Stimulated activated CD4-positive, alpha-beta T cell treated with anti-CD3 and anti-CD28 coated beads, Interleukin-1b, Interleukin-23, amount 100 ng/mL, for 24 hours (primary cell): ENCODE data around the gene AOPEP.

Experiments
- DNase-seq, 4 experiments: peaks; one replicate each; pipeline ENCODE4 v3.0.0-alpha.2; 2020; ENCODE audit warnings: low read depth in 4 of 4, low spot score in 1 of 4

Gene AOPEP

DNA sequence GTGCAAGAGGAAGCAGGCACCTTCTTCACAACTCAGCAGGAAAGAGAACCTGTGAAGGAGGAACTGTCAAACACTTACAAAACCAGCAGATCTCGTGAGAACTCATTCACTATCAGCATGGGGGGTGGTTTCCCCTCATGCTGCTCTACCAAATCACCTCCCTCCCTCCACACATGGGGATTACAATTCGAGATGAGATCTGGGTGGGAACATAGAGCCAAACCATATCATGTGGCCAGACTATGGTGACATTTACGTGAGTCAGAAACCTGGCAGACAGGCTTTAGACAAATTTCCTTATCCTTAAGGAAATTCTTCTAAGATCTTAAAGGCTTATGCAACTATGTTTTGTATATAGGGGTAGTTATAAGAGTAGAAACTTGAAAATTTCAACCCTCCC is 8.7 kb upstream of the AOPEP start:
- no peak for DNase-seq

DNA sequence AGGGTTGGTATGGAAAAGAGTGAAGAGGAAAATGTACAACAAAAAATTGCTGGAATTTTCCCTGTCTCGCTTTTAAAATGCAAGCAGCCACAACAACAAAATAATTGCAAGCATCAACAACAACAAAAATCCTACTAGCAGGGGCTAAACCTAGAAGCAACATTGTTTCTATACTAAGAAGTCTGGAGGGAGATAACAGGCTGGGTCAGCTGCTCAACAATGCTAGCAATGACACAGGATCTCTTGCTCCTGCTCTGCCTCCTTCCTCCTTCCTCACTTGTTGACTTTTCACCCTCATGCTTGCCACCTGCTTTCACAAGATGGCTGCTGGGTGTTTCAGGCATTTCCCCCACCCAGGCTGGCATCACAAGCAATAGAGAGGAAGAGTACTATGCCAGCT is 7.6 kb upstream of the AOPEP start:
- DNase-seq = no peak

DNA sequence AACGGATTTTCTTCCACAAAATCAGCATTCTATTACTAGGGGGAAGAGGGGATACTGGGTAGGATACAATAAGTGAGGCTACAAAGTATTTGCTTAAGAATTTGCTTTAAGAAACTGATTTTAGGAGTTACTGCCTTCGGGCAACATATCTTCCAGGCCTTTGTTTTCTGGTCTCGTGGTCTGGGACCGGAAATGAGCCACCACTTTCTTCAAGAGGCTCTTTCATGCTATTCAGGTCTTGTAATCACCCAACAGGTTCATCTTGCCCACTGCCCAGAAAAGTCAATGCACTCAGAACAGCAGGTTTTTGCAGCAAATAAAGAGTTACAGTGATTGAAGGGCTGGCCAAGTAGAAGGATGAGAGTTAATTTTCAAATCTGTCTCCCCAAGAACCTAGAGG is 6.6 kb upstream of the AOPEP start:
- DNase-seq = no peak

DNA sequence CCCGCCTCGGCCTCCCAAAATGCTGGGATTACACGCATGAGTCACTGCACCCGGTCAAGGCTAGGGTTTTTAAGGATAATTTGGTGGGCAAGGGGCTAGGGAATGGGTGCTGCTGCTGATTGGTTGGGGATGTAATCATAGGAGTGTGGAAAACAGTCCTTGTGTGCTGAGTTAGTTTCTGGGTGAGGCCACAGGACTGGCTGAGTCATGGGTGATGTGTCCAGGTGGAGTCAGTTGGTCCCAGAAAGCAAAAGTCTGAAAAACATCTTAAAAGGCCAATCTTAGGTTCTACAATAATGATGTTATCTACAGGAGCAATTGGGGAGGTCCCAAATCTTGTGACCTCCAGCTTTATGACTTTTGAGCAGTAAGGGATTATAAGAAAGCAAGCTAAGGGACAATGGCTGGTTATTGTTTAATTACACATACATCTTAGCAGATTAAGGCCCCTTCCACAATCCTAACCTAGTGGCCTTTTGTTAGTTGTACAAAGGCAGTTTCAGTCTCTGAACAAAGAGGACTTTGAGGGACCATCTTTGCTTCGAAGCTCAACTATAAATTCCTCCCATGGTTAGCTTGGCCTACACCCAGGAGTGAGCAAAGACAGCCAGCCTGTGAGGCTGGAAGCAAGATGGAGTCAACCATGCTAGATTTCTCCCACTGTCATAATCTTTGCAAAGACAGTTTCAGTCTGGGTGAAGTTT is 5.5 kb upstream of the AOPEP start:
- DNase-seq = no peak

DNA sequence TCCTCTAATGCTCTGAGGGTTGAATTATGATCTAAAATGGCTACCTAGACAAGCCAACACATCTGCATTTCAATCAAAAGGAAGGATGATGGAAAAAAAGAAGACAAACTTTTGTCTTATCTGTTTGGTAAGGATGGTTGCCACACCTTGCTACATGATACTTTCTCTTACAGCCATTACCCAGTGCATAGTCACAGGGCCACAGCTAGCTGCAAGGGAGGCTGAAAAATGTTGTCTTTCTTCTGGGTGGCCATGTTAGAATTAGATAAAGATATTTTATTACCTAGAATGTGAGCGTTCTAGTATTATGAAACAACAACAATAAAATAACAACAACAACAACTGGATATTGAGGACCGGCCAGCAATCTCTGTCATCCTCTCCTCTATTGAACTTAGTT is 4.7 kb upstream of the AOPEP start:
- no peak for DNase-seq

DNA sequence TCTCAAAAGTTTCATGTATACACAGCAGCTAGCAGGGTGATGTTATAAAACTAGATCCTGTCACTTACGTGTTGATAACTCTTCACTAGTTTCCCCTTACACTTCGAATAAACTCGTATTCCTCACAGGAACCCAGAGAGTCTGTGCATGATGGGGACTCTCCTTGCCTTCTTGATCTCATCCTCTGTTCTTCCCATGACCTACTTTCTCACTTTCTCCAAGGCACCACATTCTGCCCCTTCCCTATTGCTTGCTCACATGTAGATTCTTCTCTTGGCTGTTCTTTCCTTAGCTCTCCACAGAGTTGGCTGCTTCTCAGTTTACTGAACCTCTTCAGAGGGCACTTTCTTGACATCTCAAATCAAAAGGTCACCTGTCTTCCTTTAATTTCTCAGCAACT is 1.2 kb upstream of the AOPEP start:
- no peak for DNase-seq

DNA sequence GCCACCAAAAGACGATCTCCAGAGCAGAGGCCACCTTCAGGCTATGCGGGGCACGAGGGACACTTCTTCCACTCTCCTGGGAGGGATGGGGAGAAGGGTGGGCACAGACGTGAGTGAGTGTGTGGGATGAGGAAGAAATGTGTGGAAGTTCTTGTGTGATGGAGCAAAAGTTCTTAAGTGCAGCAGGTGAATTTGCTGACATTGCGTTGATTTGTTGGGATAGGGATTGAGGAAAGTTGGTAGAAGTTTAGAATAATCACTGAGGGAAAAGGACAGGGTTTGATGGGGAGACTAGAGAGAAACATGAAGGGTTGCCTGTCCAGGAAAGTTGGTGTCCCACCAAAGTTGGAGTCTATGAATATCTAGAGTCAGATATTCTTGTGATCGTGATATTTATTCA is 2.2 kb downstream of the AOPEP start:
- DNase-seq = no peak

DNA sequence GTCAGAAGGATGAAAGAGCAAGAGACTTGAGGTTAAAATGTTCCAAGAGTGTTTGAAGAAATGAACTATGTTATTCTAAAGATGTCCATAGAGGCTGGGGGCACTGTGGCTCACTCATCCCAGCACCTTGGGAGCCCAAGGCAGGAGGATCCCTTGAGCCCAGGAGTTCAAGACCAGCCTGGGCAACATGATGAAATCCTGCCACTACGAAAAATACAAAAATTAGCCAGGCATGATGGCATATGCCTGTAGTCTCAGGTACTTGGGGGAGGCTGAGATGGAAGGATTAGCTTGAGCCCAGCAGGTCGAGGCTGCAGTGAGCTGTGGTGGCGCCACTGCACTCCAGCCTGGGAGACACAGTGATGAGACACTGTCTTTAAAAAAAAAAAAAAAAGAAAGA is 2.7 kb downstream of the AOPEP start:
- no peak for DNase-seq

DNA sequence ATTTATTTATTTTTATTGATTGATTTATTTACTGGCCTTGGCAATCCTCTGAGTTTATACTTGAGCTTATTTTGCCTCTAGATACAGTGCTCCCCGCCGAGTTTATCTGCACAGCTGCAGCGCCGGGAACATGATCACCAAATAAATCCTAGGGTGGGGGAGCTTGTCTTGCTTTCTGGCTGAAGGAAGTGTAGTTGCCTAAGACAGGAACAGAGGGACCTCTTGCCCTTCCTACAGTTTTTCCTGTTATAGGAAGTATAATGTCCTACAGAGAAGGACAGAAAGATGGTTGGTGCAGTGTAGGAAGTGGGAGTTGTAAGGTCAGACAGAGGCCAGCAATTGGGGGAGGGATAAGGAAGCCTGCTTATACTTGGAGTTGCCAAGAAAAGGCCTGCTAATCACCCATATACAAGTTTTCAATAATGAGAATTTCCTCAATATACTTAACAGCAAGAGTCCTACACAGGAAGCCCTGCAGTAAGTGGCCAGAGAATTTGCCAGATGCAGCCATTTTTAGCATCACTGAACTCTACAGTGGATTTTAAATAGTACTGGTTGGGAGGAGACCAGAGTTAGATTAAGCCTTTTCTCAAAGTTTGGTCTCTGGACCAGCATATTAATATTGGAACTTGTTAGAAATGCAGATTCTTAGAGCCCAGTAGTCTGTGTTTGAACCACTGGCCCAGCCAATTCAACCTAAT is 7.7 kb downstream of the AOPEP start:
- no peak for DNase-seq

DNA sequence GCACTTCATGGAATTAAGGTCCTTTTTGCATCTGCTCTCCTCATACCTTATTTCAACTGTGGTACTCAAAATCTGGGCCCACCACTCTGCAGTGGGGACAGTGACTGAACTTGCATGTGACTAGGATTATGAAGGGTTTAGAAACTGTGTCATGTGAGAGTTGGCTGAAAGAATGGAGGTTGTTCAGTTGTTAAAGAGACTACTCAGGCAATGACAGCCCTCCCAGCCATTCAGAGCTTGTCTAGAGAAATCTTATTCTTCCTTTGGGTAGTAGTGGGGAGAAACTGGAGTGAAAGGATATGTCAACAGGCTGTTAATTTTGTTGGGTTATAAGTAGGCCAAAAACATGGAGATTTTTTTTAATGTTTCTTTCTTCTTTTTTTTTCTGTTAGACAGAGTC is 10.3 kb downstream of the AOPEP start:
- no peak for DNase-seq

DNA sequence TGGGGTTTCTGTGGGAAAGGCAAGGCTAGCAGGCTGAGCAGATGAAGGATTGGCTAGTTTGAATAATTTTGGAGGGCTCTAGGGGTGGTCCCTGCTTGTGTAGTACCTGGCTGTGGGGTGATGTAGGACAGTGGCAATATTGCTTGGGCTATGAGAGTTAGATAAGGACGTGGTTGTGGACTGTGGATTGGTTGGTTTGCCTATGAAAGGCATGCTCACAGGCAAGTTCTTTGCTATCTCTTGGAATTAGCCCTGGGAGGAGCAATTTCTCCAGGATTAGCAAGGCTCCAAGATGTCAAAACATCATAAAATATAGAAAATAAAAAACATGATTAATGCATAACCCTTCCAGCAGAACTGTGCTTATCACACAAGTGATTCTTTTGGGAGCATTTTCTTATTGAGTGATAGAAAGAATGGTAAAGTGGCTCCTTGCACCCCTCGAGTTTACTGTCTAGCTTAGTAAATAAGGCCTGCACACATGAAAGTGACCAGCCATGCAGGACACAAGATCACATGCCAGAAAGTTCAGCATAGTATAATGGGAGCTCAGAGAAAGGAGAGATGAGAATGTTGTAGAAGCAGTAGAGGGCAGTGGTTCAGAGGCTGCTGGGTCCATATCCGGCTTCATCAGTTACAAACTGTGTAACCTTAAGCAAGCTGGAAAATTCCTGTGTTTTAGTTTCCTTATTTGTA is 13.8 kb downstream of the AOPEP start:
- no peak for DNase-seq

DNA sequence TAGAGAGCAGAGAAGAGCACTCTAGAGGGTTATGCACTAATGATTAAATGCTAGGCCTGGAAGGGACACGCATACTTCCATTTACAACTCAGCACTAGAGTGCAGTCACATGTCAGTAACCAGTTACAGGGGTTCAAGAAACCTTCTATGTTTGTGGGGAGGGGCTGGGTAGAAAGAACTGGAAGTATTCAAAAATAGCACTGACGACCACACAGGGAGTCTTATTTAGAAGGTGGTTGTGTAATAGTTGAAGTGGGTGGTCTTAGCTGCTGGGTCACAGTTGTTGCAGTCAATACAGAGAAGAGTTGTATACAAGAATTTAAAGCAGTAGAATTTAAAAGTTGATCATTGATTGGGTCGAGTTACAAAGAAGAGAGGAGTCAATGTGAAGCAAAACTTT is 15.4 kb downstream of the AOPEP start:
- no peak for DNase-seq

DNA sequence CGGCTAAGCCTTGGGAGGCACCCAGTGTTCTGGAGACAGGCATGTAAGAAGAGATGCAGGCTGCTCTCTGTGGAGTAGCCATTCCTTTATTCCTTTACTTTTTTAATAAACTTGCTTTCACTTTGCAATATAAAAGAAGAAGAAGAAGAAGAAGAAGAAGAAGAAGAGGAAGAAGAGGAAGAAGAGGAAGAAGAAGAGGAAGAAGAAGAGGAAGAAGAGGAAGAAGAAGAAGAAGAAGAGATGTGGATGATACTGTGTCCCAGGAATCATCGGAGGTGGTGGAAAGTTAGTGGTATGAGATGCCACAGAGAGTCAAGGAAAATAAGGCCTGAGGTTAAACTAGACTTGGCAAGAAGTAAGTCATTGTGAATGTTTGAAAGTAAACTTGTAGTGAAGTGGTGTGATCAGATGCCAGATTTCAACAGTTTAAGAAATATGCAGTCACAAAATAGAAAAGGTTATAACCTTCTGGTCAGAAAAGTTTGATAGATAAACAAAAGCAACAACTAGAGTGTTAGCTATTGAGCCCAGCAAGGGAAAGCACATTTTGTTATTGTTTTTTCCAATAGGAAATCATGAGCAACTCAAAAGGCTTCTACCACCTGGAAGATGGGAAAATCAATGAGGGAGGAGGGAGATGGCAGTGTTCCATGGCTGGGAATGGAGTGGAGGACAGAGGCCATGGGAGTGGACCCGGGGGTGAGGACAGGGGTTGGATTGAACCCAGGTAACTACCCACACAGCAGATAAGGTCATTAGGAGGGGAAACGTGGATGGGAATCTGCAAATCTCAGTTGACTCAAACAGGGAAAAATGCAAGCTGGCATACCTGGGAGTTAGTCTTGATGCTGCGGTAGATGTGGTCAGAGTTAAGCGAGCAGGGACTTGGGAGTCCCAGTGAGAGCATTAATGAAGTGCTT is 16.8 kb downstream of the AOPEP start:
- no peak for DNase-seq

DNA sequence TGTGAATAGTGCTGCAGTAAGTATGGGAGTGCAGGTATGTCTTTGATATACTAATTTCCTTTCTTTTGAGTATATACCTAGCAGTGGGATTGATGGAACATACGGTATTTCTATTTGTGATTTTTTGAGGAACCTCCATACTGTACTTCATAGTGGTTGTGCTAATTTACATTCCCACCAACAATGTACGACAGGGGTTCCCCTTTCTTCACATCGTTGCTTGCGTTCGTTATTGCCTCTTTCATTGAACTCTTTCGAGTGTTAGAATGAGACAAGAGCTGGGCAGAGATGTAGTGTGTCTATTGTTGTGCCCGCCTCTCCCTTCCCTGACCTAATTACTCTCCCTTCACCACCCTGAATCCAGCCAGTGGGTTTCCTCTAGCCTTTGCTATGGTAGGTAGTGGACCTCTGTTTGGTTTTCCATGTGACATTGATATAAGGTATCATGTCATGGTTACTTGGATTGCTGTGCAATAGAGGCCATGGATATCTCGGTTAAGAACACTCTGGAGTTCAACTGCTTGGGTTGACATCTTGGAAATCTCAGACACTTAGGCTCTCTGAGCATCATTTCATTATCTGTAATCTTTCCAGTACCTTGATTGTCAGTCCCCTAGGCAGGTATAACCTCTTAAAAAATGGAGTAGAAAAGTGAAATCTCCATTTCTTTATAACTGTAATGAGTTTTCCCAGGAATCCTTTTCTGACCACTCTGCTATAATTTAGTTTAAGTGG is 19.5 kb downstream of the AOPEP start:
- no peak for DNase-seq

DNA sequence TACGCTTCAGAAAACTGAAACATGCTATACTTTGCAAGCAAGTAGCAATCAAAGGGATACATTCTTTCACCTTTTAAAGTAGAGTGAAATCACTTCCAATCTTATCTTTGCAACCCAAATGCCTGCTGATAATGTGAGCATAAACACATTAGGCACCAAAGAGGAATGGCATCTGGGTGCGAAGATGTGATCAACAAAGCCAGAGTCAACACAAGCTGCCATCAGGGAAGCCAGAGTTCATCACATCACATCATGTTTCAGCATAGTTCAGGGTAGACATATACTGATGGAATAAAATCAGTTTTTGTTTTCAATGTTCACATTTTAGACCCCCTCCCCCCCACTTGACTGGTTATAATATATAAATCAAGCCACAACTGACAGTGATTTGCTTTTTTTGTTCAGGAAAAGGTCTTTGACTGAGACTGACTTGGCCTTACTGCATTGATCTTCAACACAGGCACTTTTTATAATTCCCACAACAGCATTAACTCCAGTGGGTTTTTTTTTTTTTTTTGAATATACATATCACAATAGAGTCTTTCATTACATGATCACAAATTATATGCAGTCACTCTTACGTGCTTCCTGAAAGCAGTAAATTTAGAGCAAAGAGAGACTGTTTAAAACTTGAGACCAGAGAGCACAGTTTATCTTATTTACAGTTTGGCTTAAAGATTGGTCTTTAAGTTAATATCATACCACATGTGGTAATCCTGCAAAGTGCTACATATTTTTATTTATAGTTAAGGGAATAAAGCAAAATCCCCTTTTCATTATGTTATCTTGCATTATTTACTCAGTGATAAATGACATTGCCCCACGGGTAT is 20.3 kb downstream of the AOPEP start:
- no peak for DNase-seq

DNA sequence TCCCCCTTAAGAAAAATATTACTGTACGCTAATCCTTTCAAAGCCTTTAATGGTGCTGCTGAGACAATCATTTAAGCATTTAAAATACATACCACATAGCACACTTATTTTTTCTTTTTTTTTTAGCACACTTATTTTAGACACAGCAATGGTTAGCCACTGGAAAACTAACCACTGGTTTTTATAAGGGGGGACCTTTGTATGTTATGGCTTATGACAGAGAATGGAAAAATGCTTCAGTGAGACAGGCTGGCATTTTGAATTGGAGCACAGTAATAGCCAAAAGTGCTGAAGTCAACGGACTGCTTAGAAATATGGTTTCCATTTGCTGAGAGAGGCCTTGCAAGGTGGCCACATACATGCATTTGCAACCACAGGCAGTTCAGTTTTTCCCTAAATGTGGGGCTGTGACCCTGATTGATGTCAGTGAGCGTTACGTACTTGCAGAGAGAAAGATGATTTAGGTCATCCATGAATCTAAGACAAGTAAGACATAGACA is 28.5 kb downstream of the AOPEP start:
- no peak for DNase-seq

DNA sequence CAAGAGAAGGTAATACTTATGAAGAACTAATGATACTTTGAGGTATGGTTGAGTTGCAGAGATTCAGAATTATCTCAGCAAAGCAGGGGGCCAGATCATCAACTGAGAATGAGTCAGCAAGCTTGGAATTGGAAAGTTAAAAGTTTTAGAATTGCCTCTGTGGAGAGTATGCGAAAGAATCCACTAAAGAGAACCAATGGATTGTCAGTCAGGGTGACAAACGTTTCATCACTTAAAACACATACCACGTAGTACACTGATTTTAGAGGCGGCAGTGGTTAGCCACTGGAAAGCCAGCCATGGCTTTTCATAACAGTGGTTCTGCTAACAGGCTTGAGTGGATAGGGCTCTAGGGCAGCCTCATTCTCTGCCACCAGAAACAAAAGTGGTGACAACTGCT is 30.7 kb downstream of the AOPEP start:
- DNase-seq = no peak

DNA sequence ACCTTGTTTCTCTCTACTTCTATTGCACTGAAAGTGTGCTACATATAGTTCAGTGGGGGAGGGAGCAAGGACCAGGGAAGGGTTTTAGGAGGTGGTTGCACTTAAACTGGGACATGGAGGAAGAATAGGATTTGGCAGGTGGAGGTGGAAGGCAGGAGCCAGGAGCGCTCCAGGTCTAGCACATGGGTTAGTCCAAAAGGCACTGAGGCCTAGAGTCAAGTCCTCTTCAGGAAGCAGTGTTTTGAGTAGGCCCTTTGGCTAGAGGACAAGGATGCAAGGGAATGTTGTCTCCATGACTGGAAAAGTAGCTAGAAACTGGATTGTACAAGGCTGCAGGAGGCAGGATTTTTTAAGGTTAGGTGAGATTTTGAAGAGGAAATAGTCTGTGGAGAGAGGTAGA is 31.5 kb downstream of the AOPEP start:
- DNase-seq = no peak

DNA sequence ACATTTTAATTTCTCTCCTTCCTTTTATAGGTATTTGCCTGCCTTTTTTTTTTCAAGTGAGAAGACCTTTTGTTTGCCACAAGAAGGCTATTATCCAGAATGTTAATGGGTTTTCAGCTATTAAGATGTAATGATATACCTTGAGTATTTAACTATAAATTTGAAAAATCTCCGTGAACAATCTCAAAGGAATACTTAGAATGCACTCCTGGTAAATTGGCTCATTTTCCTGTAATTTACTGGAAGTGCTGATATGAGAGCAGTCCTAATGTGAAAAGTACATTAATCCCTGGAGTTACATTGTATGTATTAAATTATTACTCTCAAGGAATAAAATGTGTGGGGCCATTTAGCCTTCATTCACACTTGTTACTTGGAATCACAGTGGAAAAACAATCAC is 32.4 kb downstream of the AOPEP start:
- no peak for DNase-seq

DNA sequence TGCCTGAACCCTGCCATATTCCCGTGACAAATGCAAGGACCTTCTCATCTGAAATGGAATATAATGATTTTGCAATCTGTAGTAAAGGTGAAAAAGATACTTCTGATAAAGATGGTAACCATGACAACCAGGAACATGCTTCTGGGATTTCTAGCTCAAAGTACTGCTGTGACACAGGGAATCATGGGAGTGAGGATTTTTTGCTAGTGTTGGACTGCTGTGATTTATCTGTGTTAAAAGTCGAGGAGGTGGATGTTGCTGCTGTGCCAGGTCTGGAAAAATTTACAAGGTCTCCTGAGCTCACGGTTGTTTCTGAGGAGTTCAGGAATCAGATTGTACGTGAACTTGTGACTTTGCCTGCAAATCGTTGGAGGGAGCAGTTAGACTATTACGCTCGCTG is 33.5 kb downstream of the AOPEP start:
- no peak for DNase-seq
